GM13977 (cell line): ENCODE data around the gene GPR142.

Source experiments
- DNase-seq: peaks from one replicate; pipeline ENCODE4 v3.0.0; 2012; ENCODE audit warnings: low spot score
- CTCF ChIP-seq: IDR thresholded peaks from 2 replicates; pipeline ENCODE4 v1.5.1; 2012; ENCODE audit warnings: mild to moderate bottlenecking, control low read depth; ENCODE audit not compliant: insufficient read depth; ENCODE audit errors: extremely low read depth, missing control alignments
- in situ Hi-C: fragments of 300-500 bp; cut with MboI; formaldehyde crosslinking; loops from one replicate; pipeline ENCODE4 v1.12.0; 2022; ENCODE audit warnings: low sequenced_read_pairs, low pct_unique_long_range_greater_than_20kb, mixed read lengths, inconsistent platforms; ENCODE audit not compliant: unreplicated experiment

GPR142 gene

GRCh38 chr17:74389937-74390679 is 22.8 kb downstream of the GPR142 start:
- no peak for DNase-seq
- in situ Hi-C loops: no loop called here
- no peak for TF ChIP-seq CTCF

GRCh38 chr17:74390680-74391653 is 23.7 kb downstream of the GPR142 start:
- in situ Hi-C loops: no loop called here
- no peak for DNase-seq
- no peak for TF ChIP-seq CTCF

- in situ Hi-C loops: no loop called here
- DNase-seq: no peak
- no peak for TF ChIP-seq CTCF
Measured at GRCh38 chr17:74391771-74392170, 24.5 kb downstream of the GPR142 start.

- no peak for DNase-seq
- no peak for TF ChIP-seq CTCF
- in situ Hi-C loops: no loop called here
Measured at GRCh38 chr17:74392848-74393247, 25.5 kb downstream of the GPR142 start.

GRCh38 chr17:74393346-74393942 is 26.1 kb downstream of the GPR142 start:
- no peak for DNase-seq
- TF ChIP-seq CTCF: no peak
- in situ Hi-C loops: no loop called here

GRCh38 chr17:74394275-74394950 is 27.1 kb downstream of the GPR142 start:
- TF ChIP-seq CTCF: no peak
- no peak for DNase-seq
- in situ Hi-C loops: no loop called here
